PC-3 (cell line): ENCODE results near the gene SLC35D2.

Source experiments
- EZH2 ChIP-seq: fragments of 300-600 bp; sonication (generic); IDR thresholded peaks from one replicate; pipeline ENCODE4 v1.6.1; 2017; ENCODE audit warnings: antibody characterized with exemption, mild to moderate bottlenecking, low read length; ENCODE audit not compliant: unreplicated experiment
- TF ChIP-seq, protein P1 (sequence below): fragments of 300-600 bp; sonication (generic); conservative IDR thresholded peaks from 2 replicates; pipeline ENCODE4 v1.5.1; 2017; ENCODE audit warnings: antibody characterized with exemption, low read depth, mild to moderate bottlenecking, low read length

DNA sequence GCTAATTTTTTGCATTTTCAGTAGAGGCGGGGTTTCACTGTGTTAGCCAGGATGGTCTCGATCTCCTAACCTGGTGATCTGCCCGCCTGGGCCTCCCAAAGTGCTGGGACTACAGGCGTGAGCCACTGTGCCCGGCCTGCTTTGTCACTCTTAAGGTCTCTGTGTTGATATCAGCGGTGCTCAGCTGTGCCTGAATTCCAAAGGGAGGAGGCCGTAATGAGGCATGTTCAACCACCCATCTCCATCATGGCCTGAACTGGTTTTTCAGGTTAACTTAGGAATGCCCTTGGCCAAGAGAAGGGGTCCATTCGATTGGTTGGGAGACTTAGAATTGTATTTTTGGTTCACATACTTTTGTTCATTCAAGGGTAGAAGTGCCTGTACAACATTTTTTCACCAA is 103.6 kb downstream of the SLC35D2 start:
- TF ChIP-seq EZH2, result no peak
- TF ChIP-seq, protein P1, sequence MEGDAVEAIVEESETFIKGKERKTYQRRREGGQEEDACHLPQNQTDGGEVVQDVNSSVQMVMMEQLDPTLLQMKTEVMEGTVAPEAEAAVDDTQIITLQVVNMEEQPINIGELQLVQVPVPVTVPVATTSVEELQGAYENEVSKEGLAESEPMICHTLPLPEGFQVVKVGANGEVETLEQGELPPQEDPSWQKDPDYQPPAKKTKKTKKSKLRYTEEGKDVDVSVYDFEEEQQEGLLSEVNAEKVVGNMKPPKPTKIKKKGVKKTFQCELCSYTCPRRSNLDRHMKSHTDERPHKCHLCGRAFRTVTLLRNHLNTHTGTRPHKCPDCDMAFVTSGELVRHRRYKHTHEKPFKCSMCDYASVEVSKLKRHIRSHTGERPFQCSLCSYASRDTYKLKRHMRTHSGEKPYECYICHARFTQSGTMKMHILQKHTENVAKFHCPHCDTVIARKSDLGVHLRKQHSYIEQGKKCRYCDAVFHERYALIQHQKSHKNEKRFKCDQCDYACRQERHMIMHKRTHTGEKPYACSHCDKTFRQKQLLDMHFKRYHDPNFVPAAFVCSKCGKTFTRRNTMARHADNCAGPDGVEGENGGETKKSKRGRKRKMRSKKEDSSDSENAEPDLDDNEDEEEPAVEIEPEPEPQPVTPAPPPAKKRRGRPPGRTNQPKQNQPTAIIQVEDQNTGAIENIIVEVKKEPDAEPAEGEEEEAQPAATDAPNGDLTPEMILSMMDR, result no peak
